LHCN-M2 (cell line): Measurements from ENCODE around the gene LSM4. TPM values are rescaled to one million over a fixed set of nuclear protein-coding genes. Genes with fewer than 3 reads are reported as not detected.

Experiments
- DNase-seq: peaks from one replicate; pipeline ENCODE4 v3.0.0-alpha.2; 2012; ENCODE audit warnings: low read depth
- total RNA-seq: library from RNA; depleted of rRNA; stranded (reverse); fragments of >200 nt; gene quantifications from 2 replicates; pipeline ENCODE4 v1.2.3, GENCODE V29; 2014

Gene LSM4
- total RNA-seq, 1 experiment from 2014 or later, result 434 TPM

- DNase-seq, result no peak
Observed at GRCh38 chr19:18279266-18279515, 43.7 kb downstream of the LSM4 start.

- no peak for DNase-seq
Observed at GRCh38 chr19:18278521-18279265, 44.2 kb downstream of the LSM4 start.

- DNase-seq, result peak; percentile 88
Observed at GRCh38 chr19:18274781-18275356, 48.0 kb downstream of the LSM4 start.

- peak; percentile 43 for DNase-seq
Observed at GRCh38 chr19:18274219-18274780, 48.6 kb downstream of the LSM4 start, which contains the start of gene IQCN. IQCN (minus strand) TSS chr19:18274452; CDS start chr19:18269478, 4,974 bp downstream.

- DNase-seq, result no peak
Observed at GRCh38 chr19:18273561-18274218, 49.2 kb downstream of the LSM4 start.

- DNase-seq, result no peak
Observed at GRCh38 chr19:18271433-18271841, 51.4 kb downstream of the LSM4 start.

GRCh38 chr19:18270326-18270725 is 52.5 kb downstream of the LSM4 start:
- DNase-seq, result no peak

- DNase-seq, result no peak
Observed at GRCh38 chr19:18269070-18269723, 53.7 kb downstream of the LSM4 start.

GRCh38 chr19:18266771-18267686 is 55.8 kb downstream of the LSM4 start:
- no peak for DNase-seq

- no peak for DNase-seq
Observed at GRCh38 chr19:18265582-18265981, 57.3 kb downstream of the LSM4 start.

- no peak for DNase-seq
Observed at GRCh38 chr19:18264971-18265540, 57.8 kb downstream of the LSM4 start.

GRCh38 chr19:18264137-18264854 is 58.6 kb downstream of the LSM4 start:
- DNase-seq, result no peak

- no peak for DNase-seq
Observed at GRCh38 chr19:18263324-18264136, 59.3 kb downstream of the LSM4 start.

- no peak for DNase-seq
Observed at GRCh38 chr19:18262917-18263316, 60.0 kb downstream of the LSM4 start.

- DNase-seq, result no peak
Observed at GRCh38 chr19:18262144-18262543, 60.7 kb downstream of the LSM4 start.

GRCh38 chr19:18261474-18261873 is 61.4 kb downstream of the LSM4 start:
- no peak for DNase-seq

GRCh38 chr19:18259893-18260292 is 63.0 kb downstream of the LSM4 start:
- peak; percentile 57 for DNase-seq

GRCh38 chr19:18257503-18258470 is 65.1 kb downstream of the LSM4 start:
- DNase-seq, result no peak
